C4-2B (cell line): ENCODE results near the gene HOXC11.

Experiments used
- H3K27ac ChIP-seq: fragments of 450-650 bp; 2 replicates; pipeline ENCODE4 v1.5.1; 2017
- CTCF ChIP-seq: fragments of 450-650 bp; conservative IDR thresholded peaks from 2 replicates; pipeline ENCODE4 v1.5.1; 2017; ENCODE audit warnings: mild to moderate bottlenecking
- ZFX ChIP-seq: fragments of 450-650 bp; IDR thresholded peaks from 2 replicates; pipeline ENCODE4 v1.6.1; 2017

Gene HOXC11

GRCh38 chr12:53948650-53949593 is 24.0 kb upstream of the HOXC11 start:
- TF ChIP-seq ZFX (no peak), CTCF (no peak)
- no peak overlapping the region for H3K27ac ChIP-seq

DNA sequence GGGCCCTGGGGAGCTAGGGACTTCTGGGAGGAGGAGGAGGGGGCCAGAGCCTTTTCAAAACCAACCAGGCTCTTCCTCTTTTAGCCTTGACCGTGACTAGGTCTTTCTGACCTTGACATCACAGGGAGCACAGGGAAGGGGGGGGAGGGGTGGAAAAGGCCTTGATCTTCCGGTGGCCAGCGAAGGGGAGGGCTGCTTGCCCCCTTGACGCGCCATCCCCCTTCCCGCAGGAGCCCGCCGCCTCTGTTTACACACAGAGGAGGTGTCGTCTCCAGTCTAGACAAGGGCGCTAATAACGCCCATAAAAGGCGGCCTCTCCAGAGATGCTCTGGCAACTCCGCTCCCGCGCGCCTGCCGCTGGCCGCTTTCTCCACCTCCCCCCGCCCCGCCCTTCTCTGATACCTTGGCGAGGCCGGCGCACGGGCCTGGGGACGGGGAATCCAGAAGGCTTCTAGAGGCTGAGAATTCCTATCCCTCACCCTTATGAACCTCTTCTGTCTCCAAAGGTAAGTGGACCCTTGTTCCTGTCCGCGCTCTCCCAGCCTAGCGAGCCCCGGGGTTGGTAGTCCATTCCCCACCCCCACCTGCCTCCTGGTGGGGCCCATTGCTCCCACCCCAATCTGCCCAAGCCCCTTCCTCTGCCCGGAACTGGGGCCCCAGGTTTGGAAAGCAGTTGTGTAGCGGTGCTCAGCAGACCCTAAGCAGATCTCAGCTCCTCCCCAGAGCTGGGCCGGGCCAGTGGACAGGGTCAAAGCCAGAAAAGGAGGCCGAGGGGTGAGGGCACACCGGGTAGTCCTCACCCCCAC is 23.1 kb upstream of the HOXC11 start:
- H3K27ac ChIP-seq, result no peak overlapping the region
- TF ChIP-seq CTCF (no peak), ZFX (no peak)

GRCh38 chr12:53950437-53950773 is 22.5 kb upstream of the HOXC11 start:
- TF ChIP-seq CTCF (no peak), ZFX (no peak)
- H3K27ac ChIP-seq, result no peak overlapping the region

DNA sequence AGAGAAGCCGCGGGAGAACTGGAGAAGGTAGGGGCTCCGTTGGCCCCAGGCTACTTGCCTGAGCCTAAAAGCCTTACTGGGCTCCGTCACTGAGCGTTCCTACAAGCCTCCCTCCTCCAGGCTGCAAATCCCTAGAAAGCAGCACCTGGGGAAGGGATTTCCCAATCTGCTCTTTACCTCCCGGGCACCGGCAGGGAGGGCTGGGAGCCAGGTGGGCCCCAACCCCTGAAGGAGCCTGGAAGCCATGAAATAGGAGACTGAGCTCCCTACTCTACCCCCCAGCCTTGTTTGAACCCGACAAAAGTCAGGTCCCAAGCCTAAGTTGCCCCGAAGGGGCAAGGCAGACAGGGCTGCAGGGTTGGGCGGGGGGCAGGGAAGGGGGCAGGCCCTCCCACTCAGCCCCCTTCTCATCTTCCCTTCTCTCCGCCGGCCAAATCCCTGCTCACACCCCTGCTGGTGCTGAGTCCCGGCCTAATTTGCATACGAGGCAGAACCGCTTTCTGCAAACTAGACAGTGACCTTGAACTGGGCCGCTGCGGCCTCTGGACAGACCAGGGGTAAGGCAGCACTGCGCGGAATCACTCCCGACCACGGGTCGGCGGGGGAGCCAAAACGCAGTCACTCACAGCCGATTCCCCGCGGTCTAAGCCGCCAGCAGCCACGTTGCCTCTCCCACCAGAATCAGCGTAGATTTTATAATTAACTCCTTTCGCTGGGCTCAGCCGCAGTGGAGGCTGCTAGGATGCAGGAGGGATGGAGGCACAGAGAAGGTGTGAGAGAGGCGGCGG is 21.9 kb upstream of the HOXC11 start:
- H3K27ac ChIP-seq, result no peak overlapping the region
- TF ChIP-seq CTCF, result no peak
- no peak for TF ChIP-seq ZFX

DNA sequence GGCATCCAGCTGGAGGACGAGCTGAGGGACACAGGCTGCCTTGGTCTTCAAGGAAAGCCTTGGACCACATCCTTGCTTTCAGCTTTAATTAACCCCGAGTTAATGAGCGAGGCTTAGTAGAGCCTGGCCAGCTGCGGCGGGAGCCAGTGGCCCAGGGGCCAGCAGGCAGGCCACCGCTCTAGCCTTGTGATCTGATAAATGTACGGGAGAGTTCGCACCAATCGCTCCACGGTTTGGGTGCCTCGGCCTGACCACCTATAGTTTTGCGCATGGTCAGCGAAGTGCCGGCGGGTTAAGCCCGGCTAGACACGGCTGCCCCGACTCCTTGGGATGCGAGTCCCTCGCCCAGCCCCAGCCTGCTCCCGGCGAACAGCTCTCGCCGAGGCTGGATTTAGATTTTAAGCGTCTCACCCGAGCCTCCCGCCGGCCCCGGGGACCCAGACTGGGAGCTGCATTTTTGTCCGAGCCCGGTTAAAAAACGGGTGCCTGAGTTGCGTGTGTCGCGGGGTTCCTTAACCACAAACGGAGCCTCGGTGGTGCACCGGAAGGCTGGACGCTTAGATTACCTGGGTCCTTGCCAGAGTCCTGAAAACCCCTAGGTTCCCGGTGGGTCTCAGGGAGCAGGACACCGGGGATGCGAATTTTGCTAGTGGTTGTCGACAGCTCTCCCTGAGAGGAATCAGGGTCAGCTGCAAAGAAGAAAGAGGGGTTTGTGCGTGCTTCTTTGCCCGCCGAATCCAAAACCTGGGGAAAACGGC is 21.2 kb upstream of the HOXC11 start:
- TF ChIP-seq CTCF (no peak), ZFX (no peak)
- no peak overlapping the region for H3K27ac ChIP-seq

- H3K27ac ChIP-seq, result no peak overlapping the region
- no peak for TF ChIP-seq CTCF
- no peak for TF ChIP-seq ZFX
These were observed 20.6 kb upstream of the HOXC11 start for GRCh38 chr12:53952335-53952694.
